HG03139 (cell line): ENCODE data around the gene INO80.
A peak's percentile ranks its signal among the peaks of the same experiment; 100 is the strongest.

Experiments
- ATAC-seq: cut with Tn5 transposase; IDR thresholded peaks from one replicate; pipeline ENCODE4 v1.9.1; 2021; ENCODE audit not compliant: unreplicated experiment

Gene INO80

GRCh38 chr15:40951764-40952163, 164.3 kb downstream of the INO80 start:
- no peak for ATAC-seq

- no peak for ATAC-seq
These were observed 166.3 kb downstream of the INO80 start for GRCh38 chr15:40949756-40950207.

GRCh38 chr15:40948706-40949473, 167.2 kb downstream of the INO80 start:
- ATAC-seq, result no peak

- no peak for ATAC-seq
These were observed 171.4 kb downstream of the INO80 start for GRCh38 chr15:40944510-40945296.

GRCh38 chr15:40943764-40944365, 172.2 kb downstream of the INO80 start:
- no peak for ATAC-seq

- ATAC-seq, result no peak
These were observed 173.2 kb downstream of the INO80 start for GRCh38 chr15:40942878-40943277.

GRCh38 chr15:40942337-40942854, 173.7 kb downstream of the INO80 start:
- peak; percentile 4 for ATAC-seq

GRCh38 chr15:40941528-40942336, 174.3 kb downstream of the INO80 start:
- ATAC-seq, result peak; percentile 58

GRCh38 chr15:40941068-40941527, 175.0 kb downstream of the INO80 start:
- ATAC-seq, result no peak

GRCh38 chr15:40940296-40940801, 175.7 kb downstream of the INO80 start:
- ATAC-seq, result no peak

- ATAC-seq, result no peak
These were observed 177.6 kb downstream of the INO80 start for GRCh38 chr15:40938536-40938870.

- ATAC-seq, result no peak
These were observed 178.1 kb downstream of the INO80 start for GRCh38 chr15:40937762-40938535.

GRCh38 chr15:40936709-40937666, 179.1 kb downstream of the INO80 start:
- ATAC-seq, result no peak

- no peak for ATAC-seq
These were observed 179.8 kb downstream of the INO80 start for GRCh38 chr15:40936234-40936708.

GRCh38 chr15:40934457-40934856, 181.6 kb downstream of the INO80 start:
- no peak for ATAC-seq

- ATAC-seq, result no peak
These were observed 182.6 kb downstream of the INO80 start for GRCh38 chr15:40933517-40933902.

GRCh38 chr15:40932649-40933516, 183.2 kb downstream of the INO80 start:
- no peak for ATAC-seq

GRCh38 chr15:40932156-40932555, 183.9 kb downstream of the INO80 start:
- ATAC-seq, result no peak
